ENCODE data around the gene C21orf58. TPM values are rescaled to one million over a fixed set of nuclear protein-coding genes. Genes with fewer than 3 reads are reported as not detected.
A peak's percentile ranks its signal among the peaks of the same experiment; 100 is the strongest.

C21orf58 gene
- polyA plus RNA-seq, 3 donors: 0.15 to 0.73 (median 0.21) TPM

- Histone ChIP-seq H3K4me2 (replicated peaks; ENCODE audit: extremely low read depth, low read length, poor library complexity, severe bottlenecking) (no peak overlapping the region), H3K9ac (ENCODE audit: insufficient read depth, low read length, poor library complexity, severe bottlenecking) (no peak overlapping the region), H3K4me1 (ENCODE audit: control insufficient read depth in 1 of 2, insufficient read depth in 2 of 2, low read length in 2 of 2) (no peaks in the 10 kb centered on the region), H4K20me1 (ENCODE audit: insufficient read depth, low read length) (no peaks in the 10 kb centered on the region), H3K4me3 (replicated peaks in 1 of 3; ENCODE audit: low read depth in 2 of 3, low read length in 3 of 3) (no peak overlapping the region), H2AFZ (ENCODE audit: insufficient read depth, low read depth, low read length, poor library complexity, severe bottlenecking) (no peak overlapping the region), H3K27me3 (ENCODE audit: control insufficient read depth in 2 of 2, insufficient read depth in 2 of 2, low read length in 2 of 2) (no peaks in the 10 kb centered on the region), H3K27ac (ENCODE audit: low read depth in 1 of 2, low read length in 2 of 2) (no peak overlapping the region), H3K9me3 (replicated peaks in 1 of 2; ENCODE audit: control insufficient read depth in 1 of 2, insufficient read depth in 1 of 2, low read length in 2 of 2) (no peaks in the 10 kb centered on the region), H3K36me3 (replicated peaks in 1 of 2; ENCODE audit: control insufficient read depth in 1 of 2, insufficient read depth in 2 of 2, low read length in 2 of 2) (peaks cover 95 to 100% of the 10 kb centered on the region in 2 donors), H3K79me2 (ENCODE audit: insufficient read depth, low read length) (no peaks in the 10 kb centered on the region)
- Mint-ChIP-seq H3K4me1 (peaks cover 5% of the 10 kb centered on the region), H3K27me3 (ENCODE audit: low read depth in 3 of 3) (peaks cover 0 to 4% (median 4%) of the 10 kb centered on the region in 3 donors), H3K4me3 (no peak overlapping the region), H3K36me3 (peaks cover 93 to 99% of the 10 kb centered on the region in 2 donors), H3K9me3 (peaks cover 0 to 4% (median 0%) of the 10 kb centered on the region in 7 donors), H3K27ac (peak overlapping the region in 5 of 7 donors; percentile 15 to 84 (median 52))
- TF ChIP-seq CTCF (IDR thresholded peaks at IDR 0.05): no peak
- intact Hi-C loops (cut with micrococcal nuclease): no loop called here
- DNase-seq: peak in 1 of 3 donors; percentile 13
- 0% methylated on average over 1 of the region's 8 CpGs for WGBS (ENCODE audit: insufficient coverage)
Measured at GRCh38 chr21:46253610-46254124, 70.0 kb downstream of the C21orf58 start.

GRCh38 chr21:46252840-46253239 lies 70.8 kb downstream of the C21orf58 start:
- peaks cover 94 to 100% of the 10 kb centered on the region in 2 donors for H3K36me3 ChIP-seq (replicated peaks in 1 of 2; ENCODE audit: control insufficient read depth in 1 of 2, insufficient read depth in 2 of 2, low read length in 2 of 2)
- H4K20me1 ChIP-seq (ENCODE audit: insufficient read depth, low read length): no peaks in the 10 kb centered on the region
- Mint-ChIP-seq H3K9me3 (peaks cover 0 to 4% (median 0%) of the 10 kb centered on the region in 7 donors), H3K4me1 (peaks cover 5% of the 10 kb centered on the region), H3K36me3 (peaks cover 91 to 99% of the 10 kb centered on the region in 2 donors), H3K27me3 (ENCODE audit: low read depth in 3 of 3) (peaks cover 0 to 4% (median 4%) of the 10 kb centered on the region in 3 donors), H3K27ac (no peak overlapping the region), H3K4me3 (no peak overlapping the region)
- no peaks in the 10 kb centered on the region for H3K9me3 ChIP-seq (replicated peaks in 1 of 2; ENCODE audit: control insufficient read depth in 1 of 2, insufficient read depth in 1 of 2, low read length in 2 of 2)
- no peaks in the 10 kb centered on the region for H3K27me3 ChIP-seq (ENCODE audit: control insufficient read depth in 2 of 2, insufficient read depth in 2 of 2, low read length in 2 of 2)
- no peak for TF ChIP-seq CTCF (IDR thresholded peaks at IDR 0.05)
- no peak overlapping the region for H3K4me3 ChIP-seq (replicated peaks in 1 of 3; ENCODE audit: low read depth in 2 of 3, low read length in 3 of 3)
- WGBS (ENCODE audit: insufficient coverage): no CpG with 5 or more reads among the region's 4 CpGs
- no peaks in the 10 kb centered on the region for H3K79me2 ChIP-seq (ENCODE audit: insufficient read depth, low read length)
- intact Hi-C loops (cut with micrococcal nuclease): no loop called here
- no peak overlapping the region for H3K9ac ChIP-seq (ENCODE audit: insufficient read depth, low read length, poor library complexity, severe bottlenecking)
- no peak overlapping the region for H3K27ac ChIP-seq (ENCODE audit: low read depth in 1 of 2, low read length in 2 of 2)
- H3K4me1 ChIP-seq (ENCODE audit: control insufficient read depth in 1 of 2, insufficient read depth in 2 of 2, low read length in 2 of 2): no peaks in the 10 kb centered on the region
- DNase-seq: no peak
- H3K4me2 ChIP-seq (replicated peaks; ENCODE audit: extremely low read depth, low read length, poor library complexity, severe bottlenecking): no peak overlapping the region
- no peak overlapping the region for H2AFZ ChIP-seq (ENCODE audit: insufficient read depth, low read depth, low read length, poor library complexity, severe bottlenecking)

Other genes starting within 250 kb of the C21orf58 start
- gene COL6A2, start 225.8 kb downstream of the C21orf58 start, polyA plus RNA-seq: under 1 TPM in 1 of 3 donors, not detected in 2; 0.01 TPM
- gene FTCD, start 168.3 kb downstream of the C21orf58 start, polyA plus RNA-seq: not detected
- 1 to 10 TPM; 3.3 to 6.7 (median 5.8) TPM for gene SPATC1L, start 139.4 kb downstream of the C21orf58 start, polyA plus RNA-seq
- 10 to 100 TPM in 1 of 3 donors, 1 to 10 TPM in 2; 4.1 to 20.0 (median 4.9) TPM for gene LSS, start 95.1 kb downstream of the C21orf58 start, polyA plus RNA-seq
- 10 to 100 TPM; 30.9 to 62.4 (median 32.7) TPM for gene MCM3AP, start 38.3 kb downstream of the C21orf58 start, polyA plus RNA-seq
- 1 to 10 TPM; 4.1 to 8.6 (median 5.2) TPM for gene YBEY, start 37.5 kb downstream of the C21orf58 start, polyA plus RNA-seq
- gene PCNT, start 286 bp upstream of the C21orf58 start, polyA plus RNA-seq: 10 to 100 TPM in 1 of 3 donors, 1 to 10 TPM in 2; 4.2 to 16.3 (median 5.1) TPM
- 10 to 100 TPM in 1 of 3 donors, 1 to 10 TPM in 2; 4.6 to 55.4 (median 6.1) TPM for gene DIP2A, start 135.0 kb upstream of the C21orf58 start, polyA plus RNA-seq